ENCODE data around the gene ATP5PD. TPM values are rescaled to one million over a fixed set of nuclear protein-coding genes. Genes with fewer than 3 reads are reported as not detected.

Gene ATP5PD
- total and polyA plus RNA-seq, 2 of the 13 experiments (the other 11 are each of a cell fraction or from before 2014, with no cell fraction given): 158 to 428 TPM

- no peak for TF ChIP-seq ZNF749 (CRISPR knock-in tag; IDR thresholded peaks at IDR 0.05; ENCODE audit: borderline replicate concordance)
- TF ChIP-seq ZNF256 (CRISPR knock-in tag; conservative IDR thresholded peaks at IDR 0.05): no peak
- TF ChIP-seq YEATS2 (CRISPR knock-in tag; IDR thresholded peaks at IDR 0.05; ENCODE audit: borderline replicate concordance): peak; percentile 58; the same call in 1 of the 2 replicates
- TF ChIP-seq MTA1 (CRISPR knock-in tag; IDR thresholded peaks at IDR 0.05; ENCODE audit: borderline replicate concordance): no peak
- no peak for TF ChIP-seq ELK4 (CRISPR knock-in tag; IDR thresholded peaks at IDR 0.05; ENCODE audit: borderline replicate concordance)
- no peak for TF ChIP-seq EEA1 (CRISPR knock-in tag; IDR thresholded peaks at IDR 0.05; ENCODE audit: borderline replicate concordance)
- TF ChIP-seq ZNF761 (CRISPR knock-in tag; conservative IDR thresholded peaks at IDR 0.05): peak; percentile 49; the same call in 1 of the 2 replicates
- no peak for TF ChIP-seq BHLHE40 (IDR thresholded peaks at IDR 0.05; ENCODE audit: low read length)
- TF ChIP-seq JUND (CRISPR knock-in tag; IDR thresholded peaks at IDR 0.05): no peak
- peak; percentile 42; the same call in 1 of the 2 replicates for TF ChIP-seq ZNF503 (CRISPR knock-in tag; IDR thresholded peaks at IDR 0.05)
- TF ChIP-seq U2AF2 (IDR thresholded peaks at IDR 0.05; ENCODE audit: low read depth, low read length): no peak
- TF ChIP-seq SMAD3 (CRISPR knock-in tag; IDR thresholded peaks at IDR 0.05): no peak
- TF ChIP-seq SRSF9 (IDR thresholded peaks at IDR 0.05; ENCODE audit: borderline replicate concordance, insufficient read depth, low read depth, low read length, poor library complexity, severe bottlenecking): no peak
- no peak; the same call in 1 of the 2 replicates for TF ChIP-seq ZBTB20 (CRISPR knock-in tag; IDR thresholded peaks at IDR 0.05; ENCODE audit: borderline replicate concordance, low read depth)
- TF ChIP-seq ZNF569 (CRISPR knock-in tag; IDR thresholded peaks at IDR 0.05; ENCODE audit: borderline replicate concordance): no peak
- TF ChIP-seq SMARCC2 (IDR thresholded peaks at IDR 0.05): no peak
- TF ChIP-seq MIER2 (CRISPR knock-in tag; IDR thresholded peaks at IDR 0.05): 0 out of 2 replicates have a peak, but pooled peaks have one; percentile 15
- no peak for TF ChIP-seq JUNB (CRISPR knock-in tag; IDR thresholded peaks at IDR 0.05; ENCODE audit: borderline replicate concordance)
- TF ChIP-seq AFF4 (CRISPR knock-in tag; IDR thresholded peaks at IDR 0.05): no peak
- TF ChIP-seq ZNF83 (CRISPR knock-in tag; IDR thresholded peaks at IDR 0.05; ENCODE audit: borderline replicate concordance): 0 out of 2 replicates have a peak, but pooled peaks have one; percentile 20
Observed at GRCh38 chr17:75087558-75088453, 41.0 kb upstream of the ATP5PD start, which contains the start of gene SLC16A5 (continued).
